Fibroblast of pulmonary artery (primary cell): ENCODE measurements around the gene METTL22.

Experiments
- DNase-seq: peaks from one replicate; pipeline ENCODE4 v3.0.0-alpha.2; 2010; ENCODE audit warnings: low read depth
- H3K4me3 ChIP-seq: replicated peaks from 2 replicates; pipeline ENCODE4 v1.5.1; 2011; ENCODE audit warnings: low read depth, mild to moderate bottlenecking, control low read depth, low read length, moderate library complexity
- TF ChIP-seq, protein P1 (sequence below): IDR thresholded peaks from 2 replicates; pipeline ENCODE4 v1.5.1; 2011; ENCODE audit warnings: mild to moderate bottlenecking, control low read depth, low read length, inconsistent platforms; ENCODE audit errors: missing control alignments

Gene METTL22

DNA sequence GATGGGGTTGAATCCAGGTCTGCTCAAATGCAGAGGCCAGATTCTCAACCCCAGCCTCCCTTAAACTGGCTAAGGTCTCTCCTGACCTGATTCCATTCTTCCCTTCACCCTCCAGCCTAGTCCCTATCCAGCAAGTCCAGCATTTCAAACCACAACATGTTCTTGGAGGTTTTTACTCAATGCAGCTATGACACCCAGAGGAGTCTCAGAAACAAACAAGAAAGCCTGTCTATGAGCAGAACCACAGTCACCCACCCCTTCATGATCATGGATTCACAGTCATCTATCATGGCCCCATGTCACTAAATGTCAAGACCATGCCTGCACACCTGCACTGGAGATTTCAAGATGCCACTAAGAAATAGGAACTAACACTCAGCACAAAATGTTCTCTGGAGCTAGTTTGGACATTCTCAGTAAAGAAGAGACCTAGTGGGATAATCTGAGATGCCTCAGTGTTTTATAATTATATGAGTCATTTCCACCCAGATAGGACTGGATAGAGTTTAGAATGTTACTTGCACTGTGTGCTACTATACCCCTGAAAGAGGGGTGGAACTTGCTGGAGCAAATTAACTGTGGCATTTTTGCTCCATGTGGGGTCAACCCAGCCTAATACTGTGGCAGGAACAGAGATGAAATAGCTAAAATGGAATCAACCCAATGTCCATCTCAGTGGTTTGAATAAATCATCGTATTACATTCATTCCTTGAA is 9.5 kb upstream of the METTL22 start:
- DNase-seq: peak; percentile 25
- TF ChIP-seq, protein P1, sequence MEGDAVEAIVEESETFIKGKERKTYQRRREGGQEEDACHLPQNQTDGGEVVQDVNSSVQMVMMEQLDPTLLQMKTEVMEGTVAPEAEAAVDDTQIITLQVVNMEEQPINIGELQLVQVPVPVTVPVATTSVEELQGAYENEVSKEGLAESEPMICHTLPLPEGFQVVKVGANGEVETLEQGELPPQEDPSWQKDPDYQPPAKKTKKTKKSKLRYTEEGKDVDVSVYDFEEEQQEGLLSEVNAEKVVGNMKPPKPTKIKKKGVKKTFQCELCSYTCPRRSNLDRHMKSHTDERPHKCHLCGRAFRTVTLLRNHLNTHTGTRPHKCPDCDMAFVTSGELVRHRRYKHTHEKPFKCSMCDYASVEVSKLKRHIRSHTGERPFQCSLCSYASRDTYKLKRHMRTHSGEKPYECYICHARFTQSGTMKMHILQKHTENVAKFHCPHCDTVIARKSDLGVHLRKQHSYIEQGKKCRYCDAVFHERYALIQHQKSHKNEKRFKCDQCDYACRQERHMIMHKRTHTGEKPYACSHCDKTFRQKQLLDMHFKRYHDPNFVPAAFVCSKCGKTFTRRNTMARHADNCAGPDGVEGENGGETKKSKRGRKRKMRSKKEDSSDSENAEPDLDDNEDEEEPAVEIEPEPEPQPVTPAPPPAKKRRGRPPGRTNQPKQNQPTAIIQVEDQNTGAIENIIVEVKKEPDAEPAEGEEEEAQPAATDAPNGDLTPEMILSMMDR: no peak
- H3K4me3 ChIP-seq: no peak overlapping the region

DNA sequence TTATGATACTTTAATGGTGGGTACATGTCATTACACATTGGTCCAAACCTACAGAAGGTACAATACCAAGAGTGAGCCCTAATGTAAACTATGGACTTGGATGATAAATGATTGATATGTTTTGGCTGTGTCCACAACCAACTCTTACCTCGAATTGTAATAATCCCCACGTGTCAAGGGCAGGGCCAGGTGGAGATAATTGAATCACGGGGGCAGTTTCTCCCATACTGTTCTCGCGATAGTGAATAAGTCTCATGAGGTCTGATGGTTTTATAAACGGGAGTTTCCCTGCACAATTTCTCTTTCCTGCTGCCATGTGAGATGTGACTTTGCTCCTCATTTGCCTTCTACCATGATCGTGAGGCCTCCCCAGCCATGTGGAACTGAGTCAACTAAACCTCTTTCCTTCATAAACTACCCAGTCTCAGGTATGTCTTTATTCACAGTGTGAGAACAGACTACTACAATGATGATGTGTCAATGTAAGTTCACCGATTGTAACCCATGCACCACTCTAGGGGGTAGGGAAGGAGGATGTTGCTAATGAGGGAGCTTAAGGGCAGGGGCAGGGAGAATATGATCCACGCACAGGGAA is 7.0 kb upstream of the METTL22 start:
- no peak for DNase-seq
- no peak overlapping the region for H3K4me3 ChIP-seq
- TF ChIP-seq, protein P1: no peak

DNA sequence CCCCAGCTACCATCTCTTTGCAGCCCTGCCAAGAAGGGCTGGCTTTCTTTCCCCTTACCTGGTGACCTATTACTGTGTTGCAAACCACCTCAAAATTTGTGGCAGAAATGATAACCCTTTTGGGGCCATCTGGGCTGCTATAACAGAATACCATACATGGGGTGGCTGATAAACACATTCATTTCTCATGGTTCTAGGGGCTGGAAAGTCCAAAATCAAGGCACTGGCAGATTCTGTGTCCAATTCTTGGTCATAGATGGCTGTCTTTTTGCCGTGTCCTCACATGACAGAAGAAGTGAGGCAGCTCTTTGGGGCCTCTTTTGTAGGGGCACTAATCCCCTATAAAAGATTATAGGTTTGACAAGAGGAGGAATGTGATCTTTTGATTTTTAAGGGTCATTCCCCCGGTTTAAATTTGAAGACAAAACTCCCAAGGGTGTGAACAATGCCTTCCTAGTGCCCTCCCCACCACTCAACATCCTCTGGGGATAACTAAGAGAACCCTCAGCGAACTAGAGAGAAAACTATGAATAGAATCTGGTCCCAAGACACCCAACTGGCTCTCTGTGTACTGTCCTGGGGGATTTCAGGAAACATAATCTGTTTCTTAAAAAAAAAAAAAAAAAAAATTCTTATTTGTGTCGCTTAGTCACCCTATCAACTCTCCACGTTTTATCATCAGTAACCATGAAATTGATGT is 1.7 kb upstream of the METTL22 start:
- no peak for DNase-seq
- TF ChIP-seq, protein P1: no peak
- no peak overlapping the region for H3K4me3 ChIP-seq

DNA sequence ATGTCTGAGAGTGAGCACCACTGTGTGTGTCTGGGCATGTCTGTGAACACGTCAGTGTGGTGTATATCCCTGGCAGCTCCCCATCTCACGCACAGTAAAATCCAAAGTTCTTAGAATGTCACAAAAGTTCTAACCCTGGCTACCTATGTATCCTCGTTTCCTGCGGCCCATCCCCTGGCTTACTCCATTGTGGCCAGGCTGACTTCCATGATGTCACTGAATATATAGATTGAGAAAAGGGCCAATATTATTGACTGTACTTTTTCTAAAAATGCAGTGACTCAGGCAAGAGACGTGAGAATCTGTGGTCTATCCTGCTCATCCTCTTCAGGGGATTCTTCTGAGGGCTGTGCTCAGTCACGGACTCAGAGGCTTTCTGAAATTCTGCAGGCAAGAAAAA is 963 bp upstream of the METTL22 start:
- no peak for DNase-seq
- TF ChIP-seq, protein P1: no peak
- no peak overlapping the region for H3K4me3 ChIP-seq

DNA sequence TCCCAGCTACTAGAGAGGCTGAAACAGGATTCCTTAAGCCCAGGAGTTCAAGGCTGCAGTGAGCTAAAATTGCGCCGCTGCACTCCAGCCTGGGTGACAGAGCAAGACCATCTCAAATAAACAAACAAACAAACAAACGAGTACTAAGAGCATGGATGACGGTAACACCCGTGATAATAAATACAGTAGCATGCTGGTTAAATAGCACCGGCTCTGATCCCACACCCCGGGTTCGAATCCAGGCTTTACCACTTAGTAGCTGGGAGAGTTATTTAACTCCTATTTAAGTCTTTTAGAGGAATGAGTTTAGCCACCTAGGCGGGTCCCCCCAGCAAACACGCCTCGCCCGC is 301 bp upstream of the METTL22 start:
- DNase-seq: peak; percentile 4
- TF ChIP-seq, protein P1: no peak
- peak overlapping the region; percentile 87 for H3K4me3 ChIP-seq

DNA sequence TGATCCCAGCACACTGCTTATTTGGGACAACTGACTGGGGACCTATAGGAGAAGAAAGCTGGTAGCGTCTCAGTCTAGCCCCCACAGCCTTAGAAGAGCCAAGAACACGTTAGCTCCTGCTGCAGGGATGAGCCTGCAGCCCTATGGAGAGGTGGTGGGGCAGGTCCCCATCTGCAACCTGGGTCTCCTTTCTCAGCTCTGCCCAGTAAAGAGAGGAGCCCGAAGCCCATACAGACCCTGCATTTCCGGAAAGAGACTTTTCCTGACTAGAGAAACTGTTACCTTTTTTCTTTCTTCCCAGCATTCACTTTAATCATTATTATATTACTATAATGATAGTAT is 788 bp downstream of the METTL22 start:
- DNase-seq: no peak
- TF ChIP-seq, protein P1: no peak
- peak overlapping the region; percentile 87 for H3K4me3 ChIP-seq
